ENCODE data around the gene CCDC171. TPM values are rescaled to one million over a fixed set of nuclear protein-coding genes. Genes with fewer than 3 reads are reported as not detected.
A peak's percentile ranks its signal among the peaks of the same experiment; 100 is the strongest.

CCDC171 gene
- total RNA-seq, 1 donor from 2014 or later: 1.8 TPM

DNA sequence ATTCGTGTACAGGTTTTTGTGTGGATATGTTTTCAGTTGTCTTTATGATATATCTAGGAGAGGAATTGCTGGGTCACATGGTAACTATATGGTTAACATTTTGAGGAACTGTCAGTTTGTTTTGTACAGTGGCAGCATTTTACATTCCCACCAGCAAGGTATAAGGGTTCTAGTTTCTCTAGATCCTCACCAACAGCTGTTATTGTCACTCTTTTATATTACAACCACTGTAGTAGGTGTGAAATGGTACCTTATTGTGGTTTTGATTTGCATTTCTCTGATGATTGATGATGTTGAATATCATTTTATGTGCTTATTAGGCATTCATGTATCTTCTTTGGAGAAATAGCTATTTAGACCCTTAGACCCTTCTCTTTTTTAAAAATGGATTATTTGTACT lies 82.9 kb downstream of the CCDC171 start:
- Histone ChIP-seq H3K27ac (replicated peaks) (no peak overlapping the region), H3K4me3 (no peak overlapping the region), H3K9me3 (replicated peaks) (peaks cover 7% of the 10 kb centered on the region), H3K4me1 (no peaks in the 10 kb centered on the region), H3K36me3 (no peaks in the 10 kb centered on the region), H3K27me3 (ENCODE audit: low read depth) (no peaks in the 10 kb centered on the region)
- intact Hi-C loops (cut with micrococcal nuclease): no loop called here
- DNase-seq: no peak
- no peak for TF ChIP-seq CTCF (IDR thresholded peaks at IDR 0.05; ENCODE audit: borderline replicate concordance)

DNA sequence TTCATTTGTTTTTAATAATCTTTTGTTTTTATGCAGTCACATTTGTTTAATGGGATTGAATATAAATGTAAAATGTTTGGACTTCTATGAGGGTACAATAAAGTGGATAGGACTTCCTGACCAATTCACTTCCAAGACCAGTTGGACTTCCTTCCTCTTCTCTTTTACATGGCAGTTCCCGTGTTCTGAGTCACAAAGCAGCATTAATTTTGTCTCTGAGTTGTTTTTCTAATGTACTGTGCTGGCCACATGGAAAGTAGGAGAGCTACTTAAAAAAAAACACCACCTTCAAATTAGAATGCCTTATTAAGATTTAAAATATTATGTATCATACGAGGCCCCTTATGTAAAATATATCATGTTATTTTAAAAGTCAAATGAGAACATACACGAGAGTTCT lies 87.3 kb downstream of the CCDC171 start:
- H3K27me3 ChIP-seq (ENCODE audit: low read depth): no peaks in the 10 kb centered on the region
- no peak for TF ChIP-seq CTCF (IDR thresholded peaks at IDR 0.05; ENCODE audit: borderline replicate concordance)

DNA sequence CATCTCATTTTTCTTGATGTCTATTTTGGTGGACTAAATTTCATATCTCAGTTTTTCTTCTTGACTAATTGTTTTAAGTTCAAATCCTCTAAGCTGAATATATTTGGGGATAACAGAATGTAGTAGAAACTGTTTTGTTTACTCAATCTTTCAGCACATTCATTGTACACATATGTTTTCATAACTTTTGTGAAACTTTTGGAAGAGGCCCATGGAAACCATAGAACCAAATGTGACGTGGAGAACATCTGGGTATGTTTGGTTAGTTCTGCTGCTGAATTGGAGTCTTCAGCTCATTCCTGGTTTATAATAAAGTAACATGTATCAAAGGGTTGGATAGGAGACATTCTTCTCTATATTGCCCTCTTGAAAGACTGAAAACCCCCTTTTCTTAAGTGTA lies 88.4 kb downstream of the CCDC171 start:
- H3K4me1 ChIP-seq: no peaks in the 10 kb centered on the region
- intact Hi-C loops (cut with micrococcal nuclease): no loop called here
- H3K9me3 ChIP-seq (replicated peaks): no peaks in the 10 kb centered on the region
- TF ChIP-seq CTCF (IDR thresholded peaks at IDR 0.05; ENCODE audit: borderline replicate concordance): no peak
- no peak overlapping the region for H3K27ac ChIP-seq (replicated peaks)
- no peaks in the 10 kb centered on the region for H3K36me3 ChIP-seq
- no peak for DNase-seq
- H3K27me3 ChIP-seq (ENCODE audit: low read depth): no peaks in the 10 kb centered on the region
- no peak overlapping the region for H3K4me3 ChIP-seq

More for the DNA sequence above, 87.3 kb downstream of the CCDC171 start:
- Histone ChIP-seq H3K36me3 (no peaks in the 10 kb centered on the region), H3K9me3 (replicated peaks) (no peaks in the 10 kb centered on the region), H3K27ac (replicated peaks) (no peak overlapping the region), H3K4me1 (no peaks in the 10 kb centered on the region), H3K4me3 (no peak overlapping the region)
- intact Hi-C loops (cut with micrococcal nuclease): no loop called here
- no peak for DNase-seq

DNA sequence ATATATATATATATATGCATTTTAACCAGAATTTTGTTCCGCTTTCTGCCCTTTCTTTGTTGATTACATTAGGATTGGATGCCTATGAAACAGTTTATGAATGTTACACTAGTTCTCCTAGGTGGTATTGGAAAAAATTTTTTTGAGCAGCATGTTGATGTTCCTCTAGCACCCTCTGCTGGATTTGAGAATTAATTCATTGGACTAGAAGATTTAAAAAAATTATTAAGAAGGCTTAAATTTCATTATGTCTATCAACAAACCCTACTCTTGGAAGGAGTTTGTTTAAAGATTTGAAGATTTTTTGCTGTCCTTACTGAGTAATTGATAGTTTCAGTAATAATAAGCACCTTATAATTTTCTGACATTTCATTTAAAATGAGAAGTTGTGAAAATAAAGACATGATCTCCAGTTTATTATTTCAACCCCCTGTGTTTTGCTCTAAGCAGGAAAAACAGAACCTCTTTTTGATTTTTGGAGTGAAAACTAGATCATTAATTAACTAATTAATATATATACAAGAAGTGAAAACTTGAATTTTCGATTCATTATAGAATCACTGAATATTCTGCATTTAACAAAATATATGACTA lies 89.6 kb downstream of the CCDC171 start:
- intact Hi-C loops (cut with micrococcal nuclease): no loop called here
- no peak for DNase-seq
- Histone ChIP-seq H3K4me1 (no peaks in the 10 kb centered on the region), H3K27ac (replicated peaks) (no peak overlapping the region), H3K27me3 (ENCODE audit: low read depth) (no peaks in the 10 kb centered on the region), H3K9me3 (replicated peaks) (no peaks in the 10 kb centered on the region), H3K4me3 (no peak overlapping the region), H3K36me3 (no peaks in the 10 kb centered on the region)
- peak; percentile 56 for TF ChIP-seq CTCF (IDR thresholded peaks at IDR 0.05; ENCODE audit: borderline replicate concordance)

DNA sequence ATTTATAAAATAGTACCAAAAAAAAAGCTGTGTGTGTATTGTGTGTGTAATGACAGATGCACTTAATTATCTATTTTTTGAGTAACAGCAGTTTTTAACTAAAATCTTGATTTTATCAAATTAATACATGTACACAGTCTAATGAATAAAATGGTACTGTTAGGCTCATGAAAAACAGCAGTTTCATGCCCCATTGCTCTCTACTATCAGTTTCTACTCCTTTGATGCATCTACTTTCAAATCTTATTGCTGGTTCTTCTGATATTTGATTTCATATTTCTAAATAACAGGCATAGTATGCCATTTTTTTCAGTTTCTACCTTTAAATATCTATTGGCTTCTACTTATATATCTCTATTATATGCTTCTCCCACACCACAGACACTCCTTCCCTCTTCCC lies 117.4 kb downstream of the CCDC171 start:
- Histone ChIP-seq H3K27ac (replicated peaks) (no peak overlapping the region), H3K36me3 (no peaks in the 10 kb centered on the region), H3K9me3 (replicated peaks) (peaks cover 30% of the 10 kb centered on the region), H3K4me3 (no peak overlapping the region), H3K27me3 (ENCODE audit: low read depth) (no peaks in the 10 kb centered on the region), H3K4me1 (no peaks in the 10 kb centered on the region)
- DNase-seq: no peak
- intact Hi-C loops (cut with micrococcal nuclease): no loop called here
- no peak for TF ChIP-seq CTCF (IDR thresholded peaks at IDR 0.05; ENCODE audit: borderline replicate concordance)
